Skeletal muscle satellite cell (primary cell): Measurements from ENCODE around the gene MYDGF.

Experiments used
- H3K27me3 ChIP-seq: 2 replicates; pipeline ENCODE4 v1.7.0; 2013; ENCODE audit warnings: low read length; ENCODE audit not compliant: control insufficient read depth, insufficient read depth
- H3K36me3 ChIP-seq: 2 replicates; pipeline ENCODE4 v1.7.0; 2013; ENCODE audit warnings: mild to moderate bottlenecking, control low read depth, low read length; ENCODE audit not compliant: insufficient read depth
- H3K4me1 ChIP-seq: 2 replicates; pipeline ENCODE4 v1.7.0; 2013; ENCODE audit warnings: low read length; ENCODE audit not compliant: control insufficient read depth, insufficient read depth
- H3K4me2 ChIP-seq: 2 replicates; pipeline ENCODE4 v1.7.0; 2013; ENCODE audit warnings: mild to moderate bottlenecking, low read length
- H3K4me3 ChIP-seq: 2 replicates; pipeline ENCODE4 v1.7.0; 2013; ENCODE audit warnings: low read length
- H3K9ac ChIP-seq: 2 replicates; pipeline ENCODE4 v1.7.0; 2013; ENCODE audit warnings: mild to moderate bottlenecking, low read depth, low read length, moderate library complexity
- H3K9me3 ChIP-seq: replicated peaks from 2 replicates; pipeline ENCODE4 v1.7.0; 2013; ENCODE audit warnings: mild to moderate bottlenecking, control low read depth, low read length

The MYDGF gene

GRCh38 chr19:4709440-4710280, 39.5 kb upstream of the MYDGF start:
- H3K9ac ChIP-seq: peak overlapping the region; percentile 48

GRCh38 chr19:4707956-4708650, 38.0 kb upstream of the MYDGF start:
- H3K4me2 ChIP-seq: peak overlapping the region; percentile 24
- H3K4me1 ChIP-seq: peaks cover 78% of the 10 kb centered on the region
- H3K9ac ChIP-seq: peak overlapping the region; percentile 1
- peaks cover 56% of the 10 kb centered on the region for H3K36me3 ChIP-seq
- no peaks in the 10 kb centered on the region for H3K27me3 ChIP-seq
- no peak overlapping the region for H3K4me3 ChIP-seq
- no peaks in the 10 kb centered on the region for H3K9me3 ChIP-seq

More at GRCh38 chr19:4709440-4710280, 39.5 kb upstream of the MYDGF start:
- Histone ChIP-seq H3K4me2 (peak overlapping the region; percentile 43), H3K4me3 (peak overlapping the region; percentile 7), H3K9me3 (no peaks in the 10 kb centered on the region), H3K27me3 (no peaks in the 10 kb centered on the region), H3K36me3 (peaks cover 56% of the 10 kb centered on the region), H3K4me1 (peaks cover 86% of the 10 kb centered on the region)

- Histone ChIP-seq H3K4me3 (no peak overlapping the region), H3K4me1 (peaks cover 71% of the 10 kb centered on the region), H3K27me3 (no peaks in the 10 kb centered on the region), H3K36me3 (peaks cover 56% of the 10 kb centered on the region), H3K4me2 (no peak overlapping the region), H3K9ac (peak overlapping the region; percentile 1), H3K9me3 (no peaks in the 10 kb centered on the region)
These were observed 37.2 kb upstream of the MYDGF start for GRCh38 chr19:4707322-4707721.

DNA sequence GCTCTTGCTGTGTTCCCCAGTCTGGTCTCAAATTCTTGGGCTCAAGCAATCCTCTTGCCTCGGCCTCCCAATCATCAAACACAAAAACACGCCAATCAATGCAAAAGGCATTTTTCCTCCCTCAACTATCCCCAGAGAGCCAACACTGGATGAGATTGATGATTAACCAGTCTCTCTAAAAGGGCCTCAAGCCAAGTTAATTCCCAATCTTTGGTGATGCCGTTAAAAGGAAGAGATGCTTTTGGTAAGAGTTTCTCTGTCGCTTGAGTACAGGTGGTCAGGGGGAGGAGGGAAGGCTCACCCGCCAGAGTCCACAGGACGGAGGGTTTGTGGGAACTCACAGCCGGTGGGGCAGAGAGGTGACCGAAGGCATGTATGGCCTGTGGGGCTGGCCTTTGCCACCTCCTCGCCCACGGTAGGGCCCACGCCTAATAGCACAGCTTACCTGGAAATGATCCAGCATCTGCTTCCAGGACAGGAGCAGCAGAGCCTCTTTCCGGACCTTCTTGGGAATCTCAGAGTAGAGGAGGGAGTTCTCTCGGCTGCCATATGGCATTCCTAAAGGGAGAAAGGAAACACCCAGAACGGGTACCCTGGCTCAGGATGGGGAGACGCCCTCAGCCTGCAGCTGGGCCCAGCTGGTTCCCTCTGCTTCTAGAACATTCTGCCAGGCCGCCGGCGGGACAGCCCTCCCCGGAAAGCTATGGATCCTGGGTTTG, 35.4 kb upstream of the MYDGF start:
- Histone ChIP-seq H3K9me3 (no peaks in the 10 kb centered on the region), H3K4me3 (no peak overlapping the region), H3K27me3 (no peaks in the 10 kb centered on the region), H3K9ac (peak overlapping the region; percentile 6), H3K36me3 (peaks cover 58% of the 10 kb centered on the region), H3K4me1 (peaks cover 62% of the 10 kb centered on the region), H3K4me2 (no peak overlapping the region)

GRCh38 chr19:4704317-4704673, 34.2 kb upstream of the MYDGF start:
- H3K4me3 ChIP-seq: no peak overlapping the region
- peak overlapping the region; percentile 42 for H3K9ac ChIP-seq
- H3K36me3 ChIP-seq: peaks cover 64% of the 10 kb centered on the region
- H3K27me3 ChIP-seq: no peaks in the 10 kb centered on the region
- peaks cover 49% of the 10 kb centered on the region for H3K4me1 ChIP-seq
- H3K4me2 ChIP-seq: no peak overlapping the region
- no peaks in the 10 kb centered on the region for H3K9me3 ChIP-seq

DNA sequence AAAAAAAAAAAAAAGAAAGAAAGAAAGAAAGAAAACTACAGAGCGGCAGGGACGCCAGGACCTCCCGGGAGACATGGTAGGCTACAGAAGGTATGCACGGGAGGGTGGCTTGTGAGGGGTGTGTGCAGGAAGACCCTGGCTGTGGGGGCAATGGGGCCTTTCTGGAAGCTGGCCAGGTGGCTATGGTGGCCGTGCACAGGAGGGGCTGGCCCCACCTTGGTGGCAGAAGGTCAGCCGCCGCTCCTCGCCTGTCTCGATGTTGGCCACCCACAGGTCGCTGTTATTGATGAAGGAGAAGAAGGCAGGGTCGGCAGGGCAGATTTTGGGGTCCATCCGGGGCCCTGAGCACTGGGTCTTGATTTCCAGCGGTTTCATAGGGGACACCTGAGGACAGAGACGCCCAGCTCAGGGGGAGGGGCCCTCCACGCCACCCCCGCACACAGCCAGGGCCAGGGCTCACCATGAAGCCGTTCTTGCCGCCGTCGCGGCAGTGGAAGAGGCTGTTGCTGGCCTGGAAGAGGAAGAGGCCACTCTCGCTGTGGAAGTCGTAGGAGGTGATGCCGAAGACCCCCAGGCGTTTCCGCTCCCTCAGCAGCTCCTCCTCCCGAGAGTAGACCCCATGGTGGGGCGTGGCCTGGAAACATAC, 33.7 kb upstream of the MYDGF start:
- Histone ChIP-seq H3K4me3 (no peak overlapping the region), H3K27me3 (no peaks in the 10 kb centered on the region), H3K9ac (peak overlapping the region; percentile 42), H3K36me3 (peaks cover 66% of the 10 kb centered on the region), H3K4me1 (peaks cover 44% of the 10 kb centered on the region), H3K9me3 (no peaks in the 10 kb centered on the region), H3K4me2 (no peak overlapping the region)

GRCh38 chr19:4702764-4703163, 32.6 kb upstream of the MYDGF start:
- peaks cover 74% of the 10 kb centered on the region for H3K36me3 ChIP-seq
- H3K4me3 ChIP-seq: no peak overlapping the region
- H3K4me2 ChIP-seq: no peak overlapping the region
- H3K27me3 ChIP-seq: no peaks in the 10 kb centered on the region
- no peaks in the 10 kb centered on the region for H3K9me3 ChIP-seq
- peaks cover 34% of the 10 kb centered on the region for H3K4me1 ChIP-seq
- H3K9ac ChIP-seq: no peak overlapping the region

GRCh38 chr19:4701557-4701956, 31.4 kb upstream of the MYDGF start:
- no peak overlapping the region for H3K4me3 ChIP-seq
- peaks cover 34% of the 10 kb centered on the region for H3K4me1 ChIP-seq
- no peak overlapping the region for H3K9ac ChIP-seq
- peaks cover 75% of the 10 kb centered on the region for H3K36me3 ChIP-seq
- no peaks in the 10 kb centered on the region for H3K27me3 ChIP-seq
- no peaks in the 10 kb centered on the region for H3K9me3 ChIP-seq
- H3K4me2 ChIP-seq: no peak overlapping the region

- Histone ChIP-seq H3K9ac (no peak overlapping the region), H3K4me2 (no peak overlapping the region), H3K9me3 (no peaks in the 10 kb centered on the region), H3K36me3 (peaks cover 74% of the 10 kb centered on the region), H3K4me3 (no peak overlapping the region), H3K4me1 (peaks cover 38% of the 10 kb centered on the region), H3K27me3 (no peaks in the 10 kb centered on the region)
These were observed 30.5 kb upstream of the MYDGF start for GRCh38 chr19:4700693-4700970.

GRCh38 chr19:4699826-4700692, 29.9 kb upstream of the MYDGF start:
- H3K9ac ChIP-seq: no peak overlapping the region
- no peaks in the 10 kb centered on the region for H3K9me3 ChIP-seq
- H3K36me3 ChIP-seq: peaks cover 73% of the 10 kb centered on the region
- no peaks in the 10 kb centered on the region for H3K27me3 ChIP-seq
- no peak overlapping the region for H3K4me3 ChIP-seq
- H3K4me2 ChIP-seq: no peak overlapping the region
- H3K4me1 ChIP-seq: peaks cover 38% of the 10 kb centered on the region
